Endodermal cell (in vitro differentiated cells): ENCODE data around the gene ZNF367. TPM values are rescaled to one million over a fixed set of nuclear protein-coding genes. Genes with fewer than 3 reads are reported as not detected.
"Not testable (repeated sequence)": the region's sequence is repeated elsewhere in the genome, so short reads cannot be mapped to it uniquely, and the experiment has no call there.

Experiments
- DNase-seq: peaks from one replicate; pipeline ENCODE4 v3.0.0-alpha.2; 2017
- H3K27ac ChIP-seq: 2 replicates; pipeline ENCODE4 v1.5.1; 2013; ENCODE audit warnings: mild to moderate bottlenecking, low read depth, low read length, moderate library complexity
- H3K27me3 ChIP-seq: 2 replicates; pipeline ENCODE4 v1.6.1; 2013; ENCODE audit warnings: mild to moderate bottlenecking, low read length, moderate library complexity; ENCODE audit not compliant: insufficient read depth, control insufficient read depth, poor library complexity, severe bottlenecking
- H3K36me3 ChIP-seq: 2 replicates; pipeline ENCODE4 v1.7.0; 2013; ENCODE audit warnings: mild to moderate bottlenecking, low read length, moderate library complexity; ENCODE audit not compliant: control insufficient read depth, insufficient read depth
- H3K4me1 ChIP-seq: one replicate; pipeline ENCODE4 v1.7.0; 2013; ENCODE audit warnings: low read length; ENCODE audit not compliant: control insufficient read depth, insufficient read depth
- H3K4me3 ChIP-seq: 2 replicates; pipeline ENCODE4 v1.5.1; 2013; ENCODE audit warnings: mild to moderate bottlenecking, low read length, moderate library complexity
- H3K9ac ChIP-seq: 2 replicates; pipeline ENCODE4 v1.6.1; 2013; ENCODE audit warnings: mild to moderate bottlenecking, low read length, moderate library complexity; ENCODE audit not compliant: poor library complexity, severe bottlenecking; ENCODE audit errors: extremely low read depth
- H3K9me3 ChIP-seq: 2 replicates; pipeline ENCODE4 v1.6.1; 2013; ENCODE audit warnings: mild to moderate bottlenecking, low read length, moderate library complexity; ENCODE audit not compliant: control insufficient read depth
- H3K27ac Mint-ChIP-seq: 2 replicates; pipeline ENCODE4 v1.8.0; 2020; ENCODE audit warnings: mixed read lengths
- H3K27me3 Mint-ChIP-seq: 2 replicates; pipeline ENCODE4 v1.8.0; 2021; ENCODE audit warnings: mild to moderate bottlenecking, mixed read lengths; ENCODE audit not compliant: insufficient read depth
- H3K36me3 Mint-ChIP-seq: 2 replicates; pipeline ENCODE4 v1.8.0; 2020; ENCODE audit warnings: low read depth, mixed read lengths
- H3K4me1 Mint-ChIP-seq: 2 replicates; pipeline ENCODE4 v1.8.0; 2020; ENCODE audit warnings: mixed read lengths
- H3K4me3 Mint-ChIP-seq: 2 replicates; pipeline ENCODE4 v1.8.0; 2020; ENCODE audit warnings: mild to moderate bottlenecking, moderate library complexity, mixed read lengths
- H3K9me3 Mint-ChIP-seq: 2 replicates; pipeline ENCODE4 v1.8.0; 2020; ENCODE audit warnings: mild to moderate bottlenecking, mixed read lengths
- WGBS, 2 experiments: methylation state at CpG; one replicate each; pipeline versions ENCODE4 v1.1.5 to v1.1.7; 2013; ENCODE audit warnings: missing lambda C conversion rate in 2 of 2, mixed read lengths in 1 of 2; ENCODE audit not compliant: insufficient coverage in 1 of 2, insufficient read length in 1 of 2; 5-methylcytosine and 5-hydroxymethylcytosine counted together
- total RNA-seq, 2 donors: library from RNA; stranded (reverse); fragmentation: NEBNext Ultra II Directional in 1 of 2; extraction: Animal tissue kit (Norgen Biotek cat#: 25700) in 1 of 2; gene quantifications; 2 replicates in 1 of 2; 3 replicates in 1 of 2; pipeline ENCODE4 v1.2.1, GENCODE V29; 2021
- TF ChIP-seq, protein P1 (sequence below): fragments of 200-600 bp; sonication (generic); conservative IDR thresholded peaks from 2 replicates; pipeline ENCODE4 v1.5.0; 2021; ENCODE audit warnings: antibody characterized with exemption, mild to moderate bottlenecking

Gene ZNF367
- total RNA-seq, 2 donors from 2014 or later: 7.7 to 10.6 TPM

DNA sequence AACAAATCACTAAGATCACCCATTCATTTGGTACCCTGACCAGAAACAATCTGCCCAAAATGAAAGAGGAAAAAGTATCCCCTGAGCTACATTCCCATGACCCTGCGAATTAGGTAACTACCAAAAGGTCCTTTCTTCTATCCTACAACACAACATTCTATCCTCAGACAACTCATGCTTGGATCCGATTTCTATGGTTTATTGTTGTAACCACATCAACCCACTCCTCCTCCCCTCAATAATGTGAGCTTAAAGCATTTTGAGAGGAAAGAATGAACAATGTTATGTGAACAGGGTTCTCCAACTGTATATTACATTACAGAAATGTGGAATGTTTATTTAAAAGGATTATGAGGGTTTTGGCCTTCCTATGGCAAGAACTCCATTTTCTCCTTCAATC is 38.7 kb downstream of the ZNF367 start:
- H3K27ac ChIP-seq: no peak overlapping the region
- H3K9me3 Mint-ChIP-seq: no peaks in the 10 kb centered on the region
- TF ChIP-seq, protein P1, sequence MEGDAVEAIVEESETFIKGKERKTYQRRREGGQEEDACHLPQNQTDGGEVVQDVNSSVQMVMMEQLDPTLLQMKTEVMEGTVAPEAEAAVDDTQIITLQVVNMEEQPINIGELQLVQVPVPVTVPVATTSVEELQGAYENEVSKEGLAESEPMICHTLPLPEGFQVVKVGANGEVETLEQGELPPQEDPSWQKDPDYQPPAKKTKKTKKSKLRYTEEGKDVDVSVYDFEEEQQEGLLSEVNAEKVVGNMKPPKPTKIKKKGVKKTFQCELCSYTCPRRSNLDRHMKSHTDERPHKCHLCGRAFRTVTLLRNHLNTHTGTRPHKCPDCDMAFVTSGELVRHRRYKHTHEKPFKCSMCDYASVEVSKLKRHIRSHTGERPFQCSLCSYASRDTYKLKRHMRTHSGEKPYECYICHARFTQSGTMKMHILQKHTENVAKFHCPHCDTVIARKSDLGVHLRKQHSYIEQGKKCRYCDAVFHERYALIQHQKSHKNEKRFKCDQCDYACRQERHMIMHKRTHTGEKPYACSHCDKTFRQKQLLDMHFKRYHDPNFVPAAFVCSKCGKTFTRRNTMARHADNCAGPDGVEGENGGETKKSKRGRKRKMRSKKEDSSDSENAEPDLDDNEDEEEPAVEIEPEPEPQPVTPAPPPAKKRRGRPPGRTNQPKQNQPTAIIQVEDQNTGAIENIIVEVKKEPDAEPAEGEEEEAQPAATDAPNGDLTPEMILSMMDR: no peak
- DNase-seq: no peak
- no peak overlapping the region for H3K27ac Mint-ChIP-seq
- H3K4me3 ChIP-seq: no peak overlapping the region
- WGBS, 2 experiments: 83 to 95% methylated on average over 1 to 2 of the region's 2 CpGs
- no peaks in the 10 kb centered on the region for H3K36me3 ChIP-seq
- no peaks in the 10 kb centered on the region for H3K9me3 ChIP-seq
- H3K4me1 ChIP-seq: peaks cover 3% of the 10 kb centered on the region
- peaks cover 24% of the 10 kb centered on the region for H3K4me1 Mint-ChIP-seq
- no peaks in the 10 kb centered on the region for H3K27me3 ChIP-seq
- no peak overlapping the region for H3K9ac ChIP-seq
- H3K4me3 Mint-ChIP-seq: no peak overlapping the region
- H3K27me3 Mint-ChIP-seq: no peaks in the 10 kb centered on the region
- H3K36me3 Mint-ChIP-seq: peaks cover 18% of the 10 kb centered on the region

DNA sequence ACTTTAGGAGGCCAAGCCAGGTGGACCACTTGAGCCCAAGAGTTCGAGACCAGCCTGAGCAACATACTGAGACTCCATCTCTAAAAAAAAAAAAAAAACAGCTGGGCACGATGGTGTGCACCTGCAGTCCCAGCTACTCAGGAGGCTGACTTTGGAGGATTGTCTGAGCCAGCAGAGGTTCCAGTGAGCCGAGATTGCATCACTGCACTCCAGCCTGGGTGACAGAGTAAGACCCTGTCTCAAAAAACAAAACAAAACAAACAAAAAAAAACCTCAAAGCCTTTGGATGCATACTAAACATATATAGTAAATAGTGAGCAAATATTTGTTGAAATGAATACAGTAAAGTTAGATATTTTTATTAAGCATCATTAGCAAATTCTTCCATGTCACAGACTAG is 40.0 kb downstream of the ZNF367 start:
- Mint-ChIP-seq H3K9me3 (no peaks in the 10 kb centered on the region), H3K27me3 (no peaks in the 10 kb centered on the region)

DNA sequence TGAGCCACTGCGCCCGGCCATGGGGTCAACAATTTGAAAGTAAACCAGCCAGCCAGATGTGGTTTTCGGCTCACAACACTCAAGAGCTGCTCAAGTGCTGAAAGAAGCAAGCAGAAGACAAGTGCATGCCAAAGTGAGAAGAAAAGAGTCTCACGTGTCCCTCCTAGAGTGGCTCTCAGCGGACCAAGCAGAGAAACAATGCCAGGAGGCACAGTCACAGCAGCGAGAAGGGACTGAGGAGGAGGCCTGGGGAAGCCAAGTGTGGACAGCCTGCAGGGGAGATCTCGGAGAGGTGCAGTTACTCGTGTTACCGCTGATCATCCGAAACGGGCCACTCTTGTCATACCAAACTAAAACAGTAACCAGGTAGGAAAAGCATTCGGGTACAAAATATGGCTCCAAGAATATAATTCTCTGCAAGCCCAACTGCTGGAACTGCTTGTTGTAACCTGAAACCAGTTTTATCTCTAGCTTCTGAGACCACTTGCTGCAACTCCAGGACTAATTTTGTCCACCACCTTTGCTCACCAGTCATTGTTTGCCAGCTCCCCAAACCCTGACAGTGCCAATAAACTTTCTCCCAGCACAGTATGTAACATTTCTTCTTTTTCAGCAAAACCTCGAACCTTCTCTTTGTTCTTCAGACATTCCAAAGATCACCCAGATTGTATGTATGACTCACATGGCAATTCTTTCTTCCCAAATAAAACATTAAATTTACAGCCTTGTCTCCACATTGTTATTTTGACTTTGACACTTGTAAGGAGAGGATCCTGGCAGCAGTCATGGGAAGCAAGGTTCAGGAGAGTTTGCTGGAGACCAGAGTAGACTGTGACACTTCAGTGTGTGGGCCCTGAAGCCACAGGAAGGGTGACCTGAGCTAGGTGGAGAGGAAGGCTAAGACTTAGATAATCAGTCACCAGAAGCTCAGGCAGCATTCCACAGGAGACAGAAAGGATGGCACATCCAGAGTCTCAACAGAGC is 41.0 kb downstream of the ZNF367 start:
- H3K4me3 ChIP-seq: no peak overlapping the region
- peak overlapping the region; percentile 47 for H3K27ac ChIP-seq
- peaks cover 17% of the 10 kb centered on the region for H3K4me1 Mint-ChIP-seq
- H3K27ac Mint-ChIP-seq: peak overlapping the region; percentile 65
- 89 to 92% methylated on average over 11 to 13 of the region's 13 CpGs for WGBS, 2 experiments
- H3K27me3 ChIP-seq: no peaks in the 10 kb centered on the region
- no peaks in the 10 kb centered on the region for H3K9me3 Mint-ChIP-seq
- H3K4me1 ChIP-seq: peaks cover 3% of the 10 kb centered on the region
- DNase-seq: no peak
- H3K36me3 ChIP-seq: no peaks in the 10 kb centered on the region
- H3K9ac ChIP-seq: no peak overlapping the region
- no peaks in the 10 kb centered on the region for H3K27me3 Mint-ChIP-seq
- H3K9me3 ChIP-seq: no peaks in the 10 kb centered on the region
- TF ChIP-seq, protein P1: no peak
- peaks cover 19% of the 10 kb centered on the region for H3K36me3 Mint-ChIP-seq
- H3K4me3 Mint-ChIP-seq: no peak overlapping the region

More for the DNA sequence above, 40.0 kb downstream of the ZNF367 start:
- TF ChIP-seq, protein P1: no peak
- Histone ChIP-seq H3K27me3 (no peaks in the 10 kb centered on the region), H3K36me3 (no peaks in the 10 kb centered on the region), H3K4me3 (no peak overlapping the region), H3K9ac (no peak overlapping the region), H3K9me3 (no peaks in the 10 kb centered on the region), H3K27ac (no peak overlapping the region), H3K4me1 (peaks cover 3% of the 10 kb centered on the region)
- 96% methylated on average over 3 of the region's 3 CpGs; no CpG with 5 or more reads in 1 of the 2 experiments for WGBS, 2 experiments
- Mint-ChIP-seq H3K27ac (no peak overlapping the region), H3K36me3 (peaks cover 18% of the 10 kb centered on the region), H3K4me3 (no peak overlapping the region), H3K4me1 (peaks cover 17% of the 10 kb centered on the region)
- DNase-seq: no peak

DNA sequence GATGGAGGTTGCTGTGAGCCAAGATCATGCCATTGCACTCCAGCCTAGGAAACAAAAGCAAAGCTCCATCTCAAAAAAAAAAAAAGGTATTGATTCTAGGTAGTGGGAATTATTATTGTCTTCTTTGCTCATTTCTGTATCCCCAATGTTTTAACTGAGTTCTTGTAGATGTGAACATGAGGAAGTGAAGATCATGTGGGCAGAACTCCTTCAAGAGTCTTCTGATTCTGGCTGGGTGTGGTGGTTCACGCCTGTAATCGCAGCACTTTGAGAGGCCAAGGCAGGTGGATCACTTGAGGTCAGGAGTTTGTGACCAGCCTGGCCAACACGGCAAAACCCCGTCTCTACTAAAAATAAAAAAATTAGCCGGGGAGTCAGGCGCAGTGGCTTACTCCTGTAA is 42.7 kb downstream of the ZNF367 start:
- not testable (repeated sequence) for H3K27ac ChIP-seq, H3K27me3 ChIP-seq, H3K36me3 ChIP-seq, H3K27me3 Mint-ChIP-seq, H3K9me3 ChIP-seq, H3K4me3 ChIP-seq, DNase-seq, H3K4me3 Mint-ChIP-seq, H3K27ac Mint-ChIP-seq, H3K9me3 Mint-ChIP-seq, H3K4me1 Mint-ChIP-seq, H3K9ac ChIP-seq, H3K4me1 ChIP-seq
- H3K36me3 Mint-ChIP-seq: peaks cover 14% of the 10 kb centered on the region
- WGBS, 2 experiments: 89 to 98% methylated on average over 6 of the region's 6 CpGs
